Measurements from ENCODE around the gene BRPF3.

GRCh38 chr6:36249536-36249935 is 53.0 kb downstream of the BRPF3 start:
- TF ChIP-seq CTCF (tag by site-specific recombination; IDR thresholded peaks at IDR 0.05) = no peak
- no peak for TF ChIP-seq WT1 (tag by site-specific recombination; IDR thresholded peaks at IDR 0.05)
- no peak for TF ChIP-seq ZBTB26 (tag by site-specific recombination; optimal IDR thresholded peaks at IDR 0.05)
- no peak for TF ChIP-seq ZNF23 (tag by site-specific recombination; IDR thresholded peaks at IDR 0.05; ENCODE audit: borderline replicate concordance)

Measured in HEK293 (cell line).